HEK293 (cell line): ENCODE results near the gene CLTCL1.

Experiments
- CTCF ChIA-PET: fragments of 350-600 bp; formaldehyde crosslinking; extraction: SDS; loops from one replicate; lab custom pipeline; 2021; ENCODE audit warnings: antibody characterized with exemption; lab: Yijun Ruan, JAX
- POLR2A ChIA-PET: fragments of 300-600 bp; formaldehyde crosslinking; extraction: SDS; loops from one replicate; lab custom pipeline; 2020; ENCODE audit warnings: antibody characterized with exemption, inconsistent platforms; lab: Yijun Ruan, JAX
- H3K27ac ChIP-seq: fragments of 200-500 bp; sonication (Bioruptor generic); 2 replicates; pipeline ENCODE4 v1.5.1; 2014; ENCODE audit warnings: low read depth, low read length, control low read depth, inconsistent platforms; ENCODE audit errors: extremely low read depth
- H3K36me3 ChIP-seq, 2 experiments: fragments of 200-500 bp in 1 of 2; sonication (Bioruptor generic) in 1 of 2; 1 replicate in 1 of 2; 2 replicates in 1 of 2; pipeline ENCODE4 v1.5.1; 2014 to 2017; ENCODE audit warnings: inconsistent platforms in 2 of 2, low read length in 2 of 2; ENCODE audit not compliant: control insufficient read depth in 2 of 2, insufficient read depth in 1 of 2
- H3K4me1 ChIP-seq: fragments of 200-500 bp; sonication (Bioruptor generic); 2 replicates; pipeline ENCODE4 v1.5.1; 2014; ENCODE audit warnings: mild to moderate bottlenecking, low read length, inconsistent platforms; ENCODE audit not compliant: control insufficient read depth, insufficient read depth
- H3K4me3 ChIP-seq: 2 replicates; pipeline ENCODE4 v1.5.1; 2011; ENCODE audit warnings: low read depth, mild to moderate bottlenecking, control low read depth, low read length, moderate library complexity
- H3K9me3 ChIP-seq: fragments of 200-500 bp; sonication (Bioruptor generic); 2 replicates; pipeline ENCODE4 v1.5.1; 2014; ENCODE audit warnings: low read depth, low read length, inconsistent platforms; ENCODE audit not compliant: control insufficient read depth, insufficient read depth
- HOXA7 ChIP-seq: sonication (generic); formaldehyde crosslinking; IDR thresholded peaks from 2 replicates; pipeline ENCODE4 v1.8.1; 2022; ENCODE audit warnings: missing genetic modification reagents, borderline replicate concordance
- MZF1 ChIP-seq: fragments of 450-650 bp; formaldehyde crosslinking; IDR thresholded peaks from 2 replicates; pipeline ENCODE4 v1.5.1; 2017; ENCODE audit warnings: missing biosample characterization, missing genetic modification characterization, borderline replicate concordance
- OVOL3 ChIP-seq: fragments of 450-650 bp; formaldehyde crosslinking; IDR thresholded peaks from 2 replicates; pipeline ENCODE4 v1.5.1; 2016; ENCODE audit warnings: missing biosample characterization, missing genetic modification characterization
- REPIN1 ChIP-seq: fragments of 450-650 bp; formaldehyde crosslinking; IDR thresholded peaks from 2 replicates; pipeline ENCODE4 v1.5.1; 2017; ENCODE audit warnings: missing biosample characterization, missing genetic modification characterization, low read depth
- SP7 ChIP-seq: fragments of 450-650 bp; formaldehyde crosslinking; IDR thresholded peaks from 2 replicates; pipeline ENCODE4 v1.5.1; 2016; ENCODE audit warnings: missing biosample characterization, missing genetic modification characterization
- TCF7L2 ChIP-seq: IDR thresholded peaks from 2 replicates; pipeline ENCODE4 v1.6.1; 2011; ENCODE audit warnings: low read depth, mild to moderate bottlenecking, inconsistent platforms, low read length, moderate library complexity, borderline replicate concordance
- YY2 ChIP-seq: fragments of 450-650 bp; formaldehyde crosslinking; IDR thresholded peaks from 2 replicates; pipeline ENCODE4 v1.5.1; 2016; ENCODE audit warnings: missing biosample characterization, missing genetic modification characterization
- ZNF121 ChIP-seq: fragments of 450-650 bp; formaldehyde crosslinking; IDR thresholded peaks from 2 replicates; pipeline ENCODE4 v1.5.1; 2016; ENCODE audit warnings: missing biosample characterization, missing genetic modification characterization
- ZNF140 ChIP-seq: fragments of 450-650 bp; formaldehyde crosslinking; IDR thresholded peaks from 2 replicates; pipeline ENCODE4 v1.5.1; 2016; ENCODE audit warnings: missing biosample characterization, missing genetic modification characterization
- ZNF146 ChIP-seq: fragments of 450-650 bp; formaldehyde crosslinking; IDR thresholded peaks from 2 replicates; pipeline ENCODE4 v1.5.1; 2016; ENCODE audit warnings: missing biosample characterization, missing genetic modification characterization
- ZNF16 ChIP-seq: fragments of 450-650 bp; formaldehyde crosslinking; IDR thresholded peaks from 2 replicates; pipeline ENCODE4 v1.5.1; 2016; ENCODE audit warnings: low read depth, missing biosample characterization, missing genetic modification characterization
- ZNF214 ChIP-seq: fragments of 450-650 bp; formaldehyde crosslinking; IDR thresholded peaks from 2 replicates; pipeline ENCODE4 v1.5.1; 2017; ENCODE audit warnings: missing biosample characterization, mild to moderate bottlenecking, missing genetic modification characterization, borderline replicate concordance
- ZNF221 ChIP-seq: fragments of 450-650 bp; formaldehyde crosslinking; IDR thresholded peaks from 2 replicates; pipeline ENCODE4 v1.5.1; 2017; ENCODE audit warnings: missing biosample characterization, missing genetic modification characterization, borderline replicate concordance
- ZNF292 ChIP-seq: fragments of 450-650 bp; formaldehyde crosslinking; IDR thresholded peaks from 2 replicates; pipeline ENCODE4 v1.5.1; 2016; ENCODE audit warnings: low read depth, missing biosample characterization, missing genetic modification characterization, borderline replicate concordance
- ZNF302 ChIP-seq: fragments of 450-650 bp; formaldehyde crosslinking; IDR thresholded peaks from 2 replicates; pipeline ENCODE4 v1.5.1; 2016; ENCODE audit warnings: missing biosample characterization, missing genetic modification characterization, low read depth
- ZNF433 ChIP-seq: fragments of 450-650 bp; formaldehyde crosslinking; IDR thresholded peaks from 2 replicates; pipeline ENCODE4 v1.5.1; 2016; ENCODE audit warnings: missing biosample characterization, missing genetic modification characterization, low read depth
- ZNF488 ChIP-seq: fragments of 450-650 bp; formaldehyde crosslinking; IDR thresholded peaks from 2 replicates; pipeline ENCODE4 v1.5.1; 2016; ENCODE audit warnings: missing biosample characterization, missing genetic modification characterization
- ZNF544 ChIP-seq: fragments of 450-650 bp; formaldehyde crosslinking; IDR thresholded peaks from 2 replicates; pipeline ENCODE4 v1.5.0; 2017; ENCODE audit warnings: missing biosample characterization, missing genetic modification characterization
- ZNF571 ChIP-seq: fragments of 450-650 bp; formaldehyde crosslinking; IDR thresholded peaks from 2 replicates; pipeline ENCODE4 v1.5.0; 2017; ENCODE audit warnings: missing biosample characterization, missing genetic modification characterization
- ZNF629 ChIP-seq: fragments of 450-650 bp; formaldehyde crosslinking; IDR thresholded peaks from 2 replicates; pipeline ENCODE4 v1.5.1; 2017; ENCODE audit warnings: missing biosample characterization, missing genetic modification characterization
- ZNF645 ChIP-seq: fragments of 450-650 bp; formaldehyde crosslinking; IDR thresholded peaks from 2 replicates; pipeline ENCODE4; 2016; ENCODE audit warnings: missing biosample characterization, missing genetic modification characterization
- ZNF701 ChIP-seq: fragments of 450-650 bp; formaldehyde crosslinking; IDR thresholded peaks from 2 replicates; pipeline ENCODE4 v1.5.1; 2016; ENCODE audit warnings: missing biosample characterization, missing genetic modification characterization
- ZNF707 ChIP-seq: fragments of 450-650 bp; formaldehyde crosslinking; IDR thresholded peaks from 2 replicates; pipeline ENCODE4 v1.5.1; 2016; ENCODE audit warnings: missing biosample characterization, missing genetic modification characterization
- ZNF76 ChIP-seq: fragments of 450-650 bp; formaldehyde crosslinking; IDR thresholded peaks from 2 replicates; pipeline ENCODE4; 2016; ENCODE audit warnings: low read depth, missing biosample characterization, missing genetic modification characterization, borderline replicate concordance
- ZNF843 ChIP-seq: fragments of 450-650 bp; formaldehyde crosslinking; IDR thresholded peaks from 2 replicates; pipeline ENCODE4 v1.5.1; 2016; ENCODE audit warnings: missing biosample characterization, missing genetic modification characterization
- ZSCAN30 ChIP-seq: fragments of 450-650 bp; IDR thresholded peaks from 2 replicates; pipeline ENCODE4 v1.5.1; 2018; ENCODE audit warnings: missing biosample characterization, mild to moderate bottlenecking, missing genetic modification characterization, moderate library complexity
- TF ChIP-seq, protein P1 (sequence below): fragments of 450-650 bp; formaldehyde crosslinking; IDR thresholded peaks from 2 replicates; pipeline ENCODE4 v1.5.1; 2016; ENCODE audit warnings: missing biosample characterization, missing genetic modification characterization
- TF ChIP-seq, protein P2 (sequence below): fragments of 450-650 bp; formaldehyde crosslinking; IDR thresholded peaks from 2 replicates; pipeline ENCODE4 v1.5.1; 2017; ENCODE audit warnings: missing biosample characterization, missing genetic modification characterization
- TF ChIP-seq, protein P3 (sequence below): fragments of 450-650 bp; formaldehyde crosslinking; IDR thresholded peaks from 2 replicates; pipeline ENCODE4 v1.5.1; 2016; ENCODE audit warnings: missing biosample characterization, missing genetic modification characterization

CLTCL1 gene

DNA sequence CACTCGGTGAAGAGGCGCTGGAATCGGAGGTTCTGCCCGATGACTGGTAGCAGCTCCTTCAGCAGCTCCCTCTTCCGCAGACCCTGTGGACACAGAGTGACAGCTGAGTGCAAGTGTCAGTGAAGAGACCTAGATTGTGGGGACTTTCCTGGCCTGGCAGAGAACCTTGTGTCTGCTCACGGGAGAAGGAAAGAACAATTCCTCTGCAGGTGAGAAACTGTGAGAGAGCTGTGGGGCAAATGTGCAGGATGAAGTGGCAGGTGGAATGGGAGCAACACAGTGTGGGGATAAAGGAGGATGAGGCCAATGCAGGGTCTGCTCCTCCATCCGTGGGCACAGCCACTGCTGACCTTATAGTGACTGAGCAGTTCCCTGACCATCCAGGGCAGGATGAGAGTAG, 40.0 kb upstream of the CLTCL1 start:
- H3K4me3 ChIP-seq, result no peak overlapping the region
- H3K36me3 ChIP-seq, result peaks cover 0 to 61% of the 10 kb centered on the region in 2 experiments; a peak in 1 of 3 replicates
- H3K4me1 ChIP-seq, result no peaks in the 10 kb centered on the region
- CTCF ChIA-PET, result no interaction called here
- no peaks in the 10 kb centered on the region for H3K9me3 ChIP-seq
- TF ChIP-seq YY2, result no peak
- no peak for TF ChIP-seq ZNF140
- no peak for TF ChIP-seq ZNF645 (tag by site-specific recombination)
- TF ChIP-seq MZF1 (tag by site-specific recombination), result no peak
- no peak for TF ChIP-seq SP7 (tag by site-specific recombination)
- no peak for TF ChIP-seq ZNF843 (tag by site-specific recombination)
- TF ChIP-seq, protein P1, sequence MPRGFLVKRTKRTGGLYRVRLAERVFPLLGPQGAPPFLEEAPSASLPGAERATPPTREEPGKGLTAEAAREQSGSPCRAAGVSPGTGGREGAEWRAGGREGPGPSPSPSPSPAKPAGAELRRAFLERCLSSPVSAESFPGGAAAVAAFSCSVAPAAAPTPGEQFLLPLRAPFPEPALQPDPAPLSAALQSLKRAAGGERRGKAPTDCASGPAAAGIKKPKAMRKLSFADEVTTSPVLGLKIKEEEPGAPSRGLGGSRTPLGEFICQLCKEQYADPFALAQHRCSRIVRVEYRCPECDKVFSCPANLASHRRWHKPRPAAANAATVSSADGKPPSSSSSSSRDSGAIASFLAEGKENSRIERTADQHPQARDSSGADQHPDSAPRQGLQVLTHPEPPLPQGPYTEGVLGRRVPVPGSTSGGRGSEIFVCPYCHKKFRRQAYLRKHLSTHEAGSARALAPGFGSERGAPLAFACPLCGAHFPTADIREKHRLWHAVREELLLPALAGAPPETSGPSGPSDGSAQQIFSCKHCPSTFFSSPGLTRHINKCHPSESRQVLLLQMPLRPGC (tag by site-specific recombination), result no peak
- no peak for TF ChIP-seq ZNF544 (tag by site-specific recombination)
- no peak for TF ChIP-seq TCF7L2
- TF ChIP-seq ZNF707, result no peak
- no peak for TF ChIP-seq ZNF302 (tag by site-specific recombination)
- no peak overlapping the region for H3K27ac ChIP-seq
- POLR2A ChIA-PET, result interaction anchor here (0.6 kb wide), 1 partner anchor 19 kb away, joined by 3 read pairs; no protein-coding TSS in a partner anchor

GRCh38 chr22:19330865-19331418, 39.4 kb upstream of the CLTCL1 start:
- CTCF ChIA-PET, result no interaction called here
- Histone ChIP-seq H3K27ac (no peak overlapping the region), H3K4me3 (no peak overlapping the region), H3K4me1 (no peaks in the 10 kb centered on the region), H3K36me3 (peaks cover 0 to 55% of the 10 kb centered on the region in 2 experiments; a peak in 1 of 3 replicates), H3K9me3 (no peaks in the 10 kb centered on the region)
- POLR2A ChIA-PET, result no interaction called here
- TF ChIP-seq ZNF121 (tag by site-specific recombination) (no peak), ZNF701 (tag by site-specific recombination) (no peak), ZNF302 (tag by site-specific recombination) (no peak), ZNF571 (tag by site-specific recombination) (no peak), ZNF221 (tag by site-specific recombination) (no peak), ZNF146 (no peak), ZNF645 (tag by site-specific recombination) (no peak), ZNF76 (no peak), ZNF16 (no peak), ZNF433 (no peak), ZNF292 (tag by site-specific recombination) (no peak), REPIN1 (no peak), ZNF488 (tag by site-specific recombination) (no peak), ZNF214 (tag by site-specific recombination) (no peak), ZSCAN30 (tag by site-specific recombination) (no peak), OVOL3 (tag by site-specific recombination) (no peak), HOXA7 (no peak), ZNF629 (no peak)
- TF ChIP-seq, protein P2, sequence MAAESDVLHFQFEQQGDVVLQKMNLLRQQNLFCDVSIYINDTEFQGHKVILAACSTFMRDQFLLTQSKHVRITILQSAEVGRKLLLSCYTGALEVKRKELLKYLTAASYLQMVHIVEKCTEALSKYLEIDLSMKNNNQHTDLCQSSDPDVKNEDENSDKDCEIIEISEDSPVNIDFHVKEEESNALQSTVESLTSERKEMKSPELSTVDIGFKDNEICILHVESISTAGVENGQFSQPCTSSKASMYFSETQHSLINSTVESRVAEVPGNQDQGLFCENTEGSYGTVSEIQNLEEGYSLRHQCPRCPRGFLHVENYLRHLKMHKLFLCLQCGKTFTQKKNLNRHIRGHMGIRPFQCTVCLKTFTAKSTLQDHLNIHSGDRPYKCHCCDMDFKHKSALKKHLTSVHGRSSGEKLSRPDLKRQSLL, result no peak
- TF ChIP-seq, protein P3, sequence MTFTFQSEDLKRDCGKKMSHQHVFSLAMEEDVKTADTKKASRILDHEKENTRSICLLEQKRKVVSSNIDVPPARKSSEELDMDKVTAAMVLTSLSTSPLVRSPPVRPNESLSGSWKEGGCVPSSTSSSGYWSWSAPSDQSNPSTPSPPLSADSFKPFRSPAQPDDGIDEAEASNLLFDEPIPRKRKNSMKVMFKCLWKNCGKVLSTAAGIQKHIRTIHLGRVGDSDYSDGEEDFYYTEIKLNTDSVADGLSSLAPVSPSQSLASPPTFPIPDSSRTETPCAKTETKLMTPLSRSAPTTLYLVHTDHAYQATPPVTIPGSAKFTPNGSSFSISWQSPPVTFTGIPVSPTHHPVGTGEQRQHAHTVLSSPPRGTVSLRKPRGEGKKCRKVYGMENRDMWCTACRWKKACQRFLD (tag by site-specific recombination), result no peak
